ENCODE measurements around the gene ZNF385A. TPM values are rescaled to one million over a fixed set of nuclear protein-coding genes. Genes with fewer than 3 reads are reported as not detected.

Gene ZNF385A
- total and polyA plus RNA-seq, 2 of the 4 experiments (the other 2 are of a cell fraction), result 0.36 to 2.5 TPM

GRCh38 chr12:54393207-54393609, 8.7 kb upstream of the ZNF385A start:
- no peak overlapping the region for H4K5ac ChIP-seq (ENCODE audit: low read depth, low read length)
- peaks cover 8 to 25% of the 10 kb centered on the region in 2 experiments; a peak in 3 of 4 replicates for H3K79me1 ChIP-seq (ENCODE audit: low read depth in 1 of 2, low read length in 2 of 2)
- ChIA-PET POLR2A (ENCODE audit: unreplicated experiment) (no interaction called here), CTCF (interaction anchor here (0.7 to 1.0 kb wide), 3 partner anchors 10 to 154 kb away, joined by 3 read pairs; no protein-coding TSS in a partner anchor)
- in situ Hi-C loops (cut with MboI; ENCODE audit: low sequenced_read_pairs) (no loop called here), dilution Hi-C loops (cut with HindIII; ENCODE audit: low sequenced_read_pairs, unreplicated experiment) (no loop called here), intact Hi-C loops (cut with micrococcal nuclease) (no loop called here)
- H3K4me2 ChIP-seq (ENCODE audit: low read depth, low read length), result no peak overlapping the region
- no peak overlapping the region for H3K23ac ChIP-seq (ENCODE audit: low read depth, low read length)
- no peak overlapping the region for H3K14ac ChIP-seq (replicated peaks; ENCODE audit: low read depth, low read length)
- no peak overlapping the region for H3K56ac ChIP-seq (ENCODE audit: extremely low read depth, insufficient read depth, low read length)
- TF ChIP-seq MAZ (IDR thresholded peaks at IDR 0.05; ENCODE audit: borderline replicate concordance, low read depth, low read length) (no peak), MXI1 (IDR thresholded peaks at IDR 0.05; ENCODE audit: borderline replicate concordance, low read depth, low read length) (no peak), CHD1 (IDR thresholded peaks at IDR 0.05; ENCODE audit: low read depth, low read length) (no peak), SMC3 (IDR thresholded peaks at IDR 0.05; ENCODE audit: low read depth, low read length) (no peak), FOS (IDR thresholded peaks at IDR 0.05; ENCODE audit: low read depth, low read length) (no peak), CEBPB (IDR thresholded peaks at IDR 0.05; ENCODE audit: low read depth, low read length) (no peak), RCOR1 (IDR thresholded peaks at IDR 0.05; ENCODE audit: insufficient replicate concordance, low read length) (no peak), POLR2A (IDR thresholded peaks at IDR 0.05; ENCODE audit: low read depth, low read length) (no peak), BHLHE40 (IDR thresholded peaks at IDR 0.05; ENCODE audit: low read depth, low read length) (no peak), RFX5 (IDR thresholded peaks at IDR 0.05; ENCODE audit: low read depth, low read length) (no peak)
- DNase-seq, result no peak
- WGBS, 2 experiments (ENCODE audit: extremely low coverage in 2 of 2, insufficient read length in 1 of 2), result 50% methylated on average over 1 of the region's 6 CpGs; no CpG with 5 or more reads in 1 of the 2 experiments
- H3K27ac ChIP-seq (ENCODE audit: insufficient read depth, low read length), result no peak overlapping the region
- H3K9ac ChIP-seq (ENCODE audit: low read depth, low read length), result no peak overlapping the region
- no peak overlapping the region for H2AK5ac ChIP-seq (ENCODE audit: low read depth, low read length)
- H3K4ac ChIP-seq (ENCODE audit: low read depth, low read length), result no peak overlapping the region
- no peak overlapping the region for H4K8ac ChIP-seq (ENCODE audit: low read depth in 2 of 2, low read length in 2 of 2)
- H2BK20ac ChIP-seq (ENCODE audit: low read depth, low read length), result no peak overlapping the region
- no peaks in the 10 kb centered on the region for H3K4me1 ChIP-seq (ENCODE audit: control insufficient read depth, insufficient read depth, low read length)
- no peak for ATAC-seq (ENCODE audit: low read depth)
- peaks cover 36% of the 10 kb centered on the region for H4K20me1 ChIP-seq (ENCODE audit: insufficient read depth, low read length)
- H3K9me1 ChIP-seq (ENCODE audit: insufficient read depth, low read length), result no peaks in the 10 kb centered on the region
- H3K9me3 ChIP-seq (ENCODE audit: control insufficient read depth, insufficient read depth, low read length), result no peaks in the 10 kb centered on the region
- H2BK5ac ChIP-seq (ENCODE audit: low read depth, low read length, poor library complexity, severe bottlenecking), result no peak overlapping the region
- no TSS peak for BruUV-seq (replicated peaks)
- no peak overlapping the region for H3K18ac ChIP-seq (ENCODE audit: low read depth, low read length)
- no peak overlapping the region for H2AFZ ChIP-seq (replicated peaks; ENCODE audit: low read length, poor library complexity)
- no peak overlapping the region for H2BK120ac ChIP-seq (ENCODE audit: low read depth, low read length)
- H3K27me3 ChIP-seq (ENCODE audit: control insufficient read depth, insufficient read depth, low read length), result no peaks in the 10 kb centered on the region
- H4K91ac ChIP-seq (ENCODE audit: insufficient read depth, low read depth, low read length), result no peak overlapping the region
- no peak overlapping the region for H3K4me3 ChIP-seq (ENCODE audit: insufficient read depth, low read depth, low read length)
- H3K36me3 ChIP-seq (ENCODE audit: control insufficient read depth, insufficient read depth, low read length), result peaks cover 52% of the 10 kb centered on the region
- no peak overlapping the region for H2BK15ac ChIP-seq (ENCODE audit: low read depth, low read length)
- H2AK9ac ChIP-seq (replicated peaks; ENCODE audit: low read depth, low read length, poor library complexity), result no peak overlapping the region
